ENCODE results near the gene PLCH2.

PLCH2 gene

GRCh38 chr1:2554621-2555387 lies 78.7 kb downstream of the PLCH2 start:
- H3K4me3 ChIP-seq (ENCODE audit: low read length), result no peak overlapping the region
- no peak for DNase-seq (ENCODE audit: low read depth)
- peak; percentile 73 for TF ChIP-seq CTCF (conservative IDR thresholded peaks at IDR 0.05; ENCODE audit: low read depth, low read length)
